PC-3 (cell line): Measurements from ENCODE around the gene TAF10.

Source experiments
- EZH2phosphoT487 ChIP-seq: fragments of 300-600 bp; sonication (generic); IDR thresholded peaks from 2 replicates; pipeline ENCODE4 v1.6.1; 2018; ENCODE audit warnings: mild to moderate bottlenecking, antibody characterized with exemption, low read length, borderline replicate concordance
- TF ChIP-seq, protein P1 (sequence below): fragments of 300-600 bp; sonication (generic); conservative IDR thresholded peaks from 2 replicates; pipeline ENCODE4 v1.5.1; 2017; ENCODE audit warnings: antibody characterized with exemption, low read depth, mild to moderate bottlenecking, low read length

- TF ChIP-seq, protein P1, sequence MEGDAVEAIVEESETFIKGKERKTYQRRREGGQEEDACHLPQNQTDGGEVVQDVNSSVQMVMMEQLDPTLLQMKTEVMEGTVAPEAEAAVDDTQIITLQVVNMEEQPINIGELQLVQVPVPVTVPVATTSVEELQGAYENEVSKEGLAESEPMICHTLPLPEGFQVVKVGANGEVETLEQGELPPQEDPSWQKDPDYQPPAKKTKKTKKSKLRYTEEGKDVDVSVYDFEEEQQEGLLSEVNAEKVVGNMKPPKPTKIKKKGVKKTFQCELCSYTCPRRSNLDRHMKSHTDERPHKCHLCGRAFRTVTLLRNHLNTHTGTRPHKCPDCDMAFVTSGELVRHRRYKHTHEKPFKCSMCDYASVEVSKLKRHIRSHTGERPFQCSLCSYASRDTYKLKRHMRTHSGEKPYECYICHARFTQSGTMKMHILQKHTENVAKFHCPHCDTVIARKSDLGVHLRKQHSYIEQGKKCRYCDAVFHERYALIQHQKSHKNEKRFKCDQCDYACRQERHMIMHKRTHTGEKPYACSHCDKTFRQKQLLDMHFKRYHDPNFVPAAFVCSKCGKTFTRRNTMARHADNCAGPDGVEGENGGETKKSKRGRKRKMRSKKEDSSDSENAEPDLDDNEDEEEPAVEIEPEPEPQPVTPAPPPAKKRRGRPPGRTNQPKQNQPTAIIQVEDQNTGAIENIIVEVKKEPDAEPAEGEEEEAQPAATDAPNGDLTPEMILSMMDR, result no peak
- TF ChIP-seq EZH2phosphoT487, result no peak
Observed at GRCh38 chr11:6656936-6657335, 44.9 kb upstream of the TAF10 start.
